Measurements from ENCODE around the gene SEZ6L2. TPM values are rescaled to one million over a fixed set of nuclear protein-coding genes. Genes with fewer than 3 reads are reported as not detected.
"Not testable (repeated sequence)": the region's sequence is repeated elsewhere in the genome, so short reads cannot be mapped to it uniquely, and the experiment has no call there.

Gene SEZ6L2
- total RNA-seq, 1 donor from 2014 or later: 19.3 TPM

DNA sequence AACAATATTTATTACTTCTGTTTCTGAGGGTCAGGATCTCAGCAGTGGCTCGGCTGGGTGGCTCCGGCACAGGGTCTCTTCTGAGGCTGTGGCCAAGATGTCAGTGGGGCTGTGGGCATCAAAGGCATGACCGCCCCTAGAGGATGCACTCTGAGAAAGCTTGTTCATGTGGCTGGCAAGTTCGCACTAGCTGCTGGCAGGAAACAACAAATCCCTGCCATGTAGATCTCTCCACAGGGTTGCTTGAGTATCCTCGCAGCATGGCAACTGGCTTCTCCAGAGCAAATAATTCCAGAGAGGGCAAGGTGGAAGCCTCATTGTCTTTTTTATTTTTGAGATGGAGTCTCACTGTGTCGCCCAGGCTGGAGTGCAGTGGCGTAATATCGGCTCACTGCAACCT lies 14.2 kb upstream of the SEZ6L2 start:
- Mint-ChIP-seq H3K9me3 (no peaks in the 10 kb centered on the region), H3K4me1 (ENCODE audit: unreplicated experiment) (peaks cover 4% of the 10 kb centered on the region), H3K4me3 (no peak overlapping the region), H3K27ac (no peak overlapping the region), H3K36me3 (peaks cover 12% of the 10 kb centered on the region), H3K27me3 (no peaks in the 10 kb centered on the region)
- no peak for DNase-seq (ENCODE audit: extremely low spot score, unreplicated experiment)
- TF ChIP-seq, protein P1, sequence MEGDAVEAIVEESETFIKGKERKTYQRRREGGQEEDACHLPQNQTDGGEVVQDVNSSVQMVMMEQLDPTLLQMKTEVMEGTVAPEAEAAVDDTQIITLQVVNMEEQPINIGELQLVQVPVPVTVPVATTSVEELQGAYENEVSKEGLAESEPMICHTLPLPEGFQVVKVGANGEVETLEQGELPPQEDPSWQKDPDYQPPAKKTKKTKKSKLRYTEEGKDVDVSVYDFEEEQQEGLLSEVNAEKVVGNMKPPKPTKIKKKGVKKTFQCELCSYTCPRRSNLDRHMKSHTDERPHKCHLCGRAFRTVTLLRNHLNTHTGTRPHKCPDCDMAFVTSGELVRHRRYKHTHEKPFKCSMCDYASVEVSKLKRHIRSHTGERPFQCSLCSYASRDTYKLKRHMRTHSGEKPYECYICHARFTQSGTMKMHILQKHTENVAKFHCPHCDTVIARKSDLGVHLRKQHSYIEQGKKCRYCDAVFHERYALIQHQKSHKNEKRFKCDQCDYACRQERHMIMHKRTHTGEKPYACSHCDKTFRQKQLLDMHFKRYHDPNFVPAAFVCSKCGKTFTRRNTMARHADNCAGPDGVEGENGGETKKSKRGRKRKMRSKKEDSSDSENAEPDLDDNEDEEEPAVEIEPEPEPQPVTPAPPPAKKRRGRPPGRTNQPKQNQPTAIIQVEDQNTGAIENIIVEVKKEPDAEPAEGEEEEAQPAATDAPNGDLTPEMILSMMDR (conservative IDR thresholded peaks at IDR 0.05): no peak

DNA sequence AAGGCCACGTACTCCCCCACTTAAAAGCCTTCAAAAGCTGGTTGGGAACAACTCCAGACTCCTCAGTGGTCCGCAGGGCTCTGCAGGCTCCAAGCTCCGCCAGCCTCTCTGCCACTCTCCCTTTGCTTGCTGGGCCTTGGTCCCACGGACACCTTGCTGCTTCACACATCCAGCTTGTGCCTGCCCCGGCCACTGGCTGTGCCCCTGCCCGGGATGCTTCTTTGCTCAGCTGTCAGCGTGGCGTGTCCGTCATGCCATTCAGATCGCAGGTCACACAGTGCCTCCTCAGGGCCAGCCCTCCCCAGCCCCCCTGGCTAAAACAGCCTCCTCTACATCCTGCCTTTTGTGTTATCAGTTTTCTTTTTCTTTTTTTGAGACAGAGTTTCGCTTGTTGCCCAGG lies 12.7 kb upstream of the SEZ6L2 start:
- Mint-ChIP-seq H3K9me3 (no peaks in the 10 kb centered on the region), H3K27ac (no peak overlapping the region), H3K27me3 (no peaks in the 10 kb centered on the region), H3K4me1 (ENCODE audit: unreplicated experiment) (peaks cover 4% of the 10 kb centered on the region), H3K36me3 (peaks cover 8% of the 10 kb centered on the region), H3K4me3 (no peak overlapping the region)
- DNase-seq (ENCODE audit: extremely low spot score, unreplicated experiment): no peak
- TF ChIP-seq, protein P1 (conservative IDR thresholded peaks at IDR 0.05): no peak

DNA sequence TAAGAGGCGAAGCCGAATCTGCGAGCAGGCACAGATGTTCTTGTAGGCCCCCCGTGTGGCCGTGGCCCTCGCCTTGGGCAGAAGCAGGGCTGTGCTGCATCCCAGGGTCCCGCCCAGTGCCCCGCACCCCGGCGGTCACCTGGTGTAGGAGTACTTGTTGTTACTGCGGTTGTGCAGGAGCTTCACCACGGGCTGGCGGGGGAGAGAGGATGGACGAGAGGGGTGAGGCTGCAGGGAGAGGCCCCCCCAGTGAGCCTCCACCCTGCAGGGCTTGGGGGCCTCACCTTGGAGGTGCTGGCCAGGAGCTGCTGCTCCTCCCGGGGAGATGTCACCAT lies 12.3 kb upstream of the SEZ6L2 start:
- Mint-ChIP-seq H3K4me3 (no peak overlapping the region), H3K27me3 (no peaks in the 10 kb centered on the region), H3K9me3 (no peaks in the 10 kb centered on the region), H3K36me3 (peaks cover 4% of the 10 kb centered on the region), H3K4me1 (ENCODE audit: unreplicated experiment) (peaks cover 4% of the 10 kb centered on the region), H3K27ac (no peak overlapping the region)
- TF ChIP-seq, protein P1 (conservative IDR thresholded peaks at IDR 0.05): no peak
- DNase-seq (ENCODE audit: extremely low spot score, unreplicated experiment): no peak

DNA sequence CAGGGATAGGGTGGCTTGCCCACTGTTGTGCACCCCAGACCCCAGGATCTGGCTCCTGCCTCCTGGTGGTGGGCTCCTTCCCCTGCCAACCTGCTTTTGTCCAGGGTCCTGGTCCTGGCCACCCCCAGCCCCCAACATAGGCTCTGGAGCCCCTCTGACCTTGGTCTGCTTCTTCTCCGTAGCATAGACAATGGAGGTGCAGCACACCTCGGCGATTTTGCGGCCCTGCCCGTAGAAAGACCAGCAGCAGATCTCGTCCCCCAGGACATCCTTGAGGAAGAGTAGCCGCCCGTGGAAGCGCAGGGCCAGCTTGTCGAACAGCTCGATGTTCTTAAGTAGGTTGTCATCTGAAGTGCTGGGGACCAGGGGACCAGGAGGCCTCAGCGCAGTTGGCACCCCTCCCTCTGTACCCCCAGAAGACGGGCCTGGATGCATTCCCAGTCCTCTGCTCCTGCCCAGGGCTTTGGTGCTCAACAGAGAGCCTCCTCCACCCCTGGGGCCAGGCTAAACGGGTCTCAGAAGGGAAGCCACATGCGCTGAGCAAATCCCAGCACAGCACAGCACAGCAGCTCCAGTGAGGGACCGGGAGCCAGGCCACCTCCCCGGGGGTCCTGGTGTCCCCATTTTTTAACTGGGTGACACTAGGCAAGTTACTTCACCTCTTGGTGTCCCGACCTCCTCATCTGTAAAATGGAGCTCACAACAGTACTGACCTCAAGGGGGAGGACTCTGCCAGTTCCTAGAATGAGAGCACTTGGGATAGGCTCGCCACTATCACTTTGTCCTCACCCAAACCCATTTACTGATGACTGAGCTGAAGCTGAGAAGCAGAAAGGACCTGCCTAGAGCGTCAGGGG lies 11.7 kb upstream of the SEZ6L2 start:
- TF ChIP-seq, protein P1 (conservative IDR thresholded peaks at IDR 0.05): no peak
- Mint-ChIP-seq H3K4me3 (no peak overlapping the region), H3K36me3 (peaks cover 4% of the 10 kb centered on the region), H3K27me3 (no peaks in the 10 kb centered on the region), H3K4me1 (ENCODE audit: unreplicated experiment) (peaks cover 4% of the 10 kb centered on the region), H3K9me3 (no peaks in the 10 kb centered on the region), H3K27ac (no peak overlapping the region)
- no peak for DNase-seq (ENCODE audit: extremely low spot score, unreplicated experiment)

DNA sequence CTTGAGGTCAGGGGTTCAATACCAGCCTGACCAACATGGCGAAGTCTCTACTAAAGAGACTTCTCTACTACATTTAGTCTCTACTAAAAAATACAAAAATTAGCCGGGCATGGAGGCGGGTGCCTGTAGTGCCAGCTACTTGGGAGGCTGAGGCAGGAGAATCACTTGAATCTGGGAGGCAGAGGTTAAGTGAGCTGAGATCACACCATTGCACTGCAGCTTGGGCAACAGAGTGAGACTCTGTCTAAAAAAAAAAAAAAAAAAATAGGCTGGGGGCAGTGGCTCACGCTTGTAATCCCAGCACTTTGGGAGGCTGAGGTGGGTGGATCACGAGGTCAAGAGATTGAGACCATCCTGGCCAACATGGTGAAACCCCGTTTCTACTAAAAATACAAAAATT lies 10.5 kb upstream of the SEZ6L2 start:
- H3K4me1 Mint-ChIP-seq (ENCODE audit: unreplicated experiment); H3K9me3 Mint-ChIP-seq; H3K27me3 Mint-ChIP-seq; DNase-seq (ENCODE audit: extremely low spot score, unreplicated experiment); H3K4me3 Mint-ChIP-seq; H3K36me3 Mint-ChIP-seq; H3K27ac Mint-ChIP-seq: not testable (repeated sequence)

DNA sequence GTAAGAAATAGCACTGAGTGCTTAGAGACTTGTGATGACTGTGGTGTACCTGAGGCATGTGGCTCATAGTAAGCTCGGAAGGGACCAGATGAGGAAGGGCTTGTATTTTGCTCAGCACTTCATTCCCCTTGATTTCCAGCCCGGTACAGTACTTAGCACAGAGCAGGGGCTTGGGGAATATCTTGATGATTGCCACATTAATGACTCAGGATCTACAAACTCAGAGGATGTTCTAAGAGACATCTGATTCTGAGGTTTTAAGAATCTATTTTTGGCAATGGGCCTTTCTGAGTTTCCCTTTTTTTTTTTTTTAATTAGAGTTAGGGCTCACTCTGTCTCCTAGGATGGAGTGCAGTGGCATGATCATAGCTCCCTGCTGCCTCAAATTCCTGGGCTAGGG lies 10.0 kb upstream of the SEZ6L2 start:
- no peaks in the 10 kb centered on the region for H3K9me3 Mint-ChIP-seq
- no peak overlapping the region for H3K4me3 Mint-ChIP-seq

More for the DNA sequence above, 10.0 kb upstream of the SEZ6L2 start:
- DNase-seq (ENCODE audit: extremely low spot score, unreplicated experiment): no peak
- H3K4me1 Mint-ChIP-seq (ENCODE audit: unreplicated experiment): no peaks in the 10 kb centered on the region
- no peak overlapping the region for H3K27ac Mint-ChIP-seq
- H3K36me3 Mint-ChIP-seq: no peaks in the 10 kb centered on the region
- TF ChIP-seq, protein P1 (conservative IDR thresholded peaks at IDR 0.05): no peak
- no peaks in the 10 kb centered on the region for H3K27me3 Mint-ChIP-seq

Measured in type B pancreatic cell (in vitro differentiated cells).